Neutrophil (primary cell): ENCODE measurements around the gene PRRG1.
"Not testable (repeated sequence)": the region's sequence is repeated elsewhere in the genome, so short reads cannot be mapped to it uniquely, and the experiment has no call there.

Experiments
- H3K27ac ChIP-seq: fragments of 200-600 bp; sonication (generic); 2 replicates; pipeline ENCODE4 v1.5.1; 2016; ENCODE audit warnings: mild to moderate bottlenecking, moderate library complexity
- H3K27me3 ChIP-seq: fragments of 200-600 bp; sonication (generic); 2 replicates; pipeline ENCODE4 v1.6.0; 2016; ENCODE audit warnings: mild to moderate bottlenecking
- H3K36me3 ChIP-seq: fragments of 200-600 bp; sonication (generic); 2 replicates; pipeline ENCODE4 v1.5.1; 2017
- H3K4me1 ChIP-seq, 2 experiments: fragments of 200-600 bp in 1 of 2; sonication (generic) in 1 of 2; 1 replicate in 1 of 2; 2 replicates in 1 of 2; pipeline versions ENCODE4 v1.5.1 to v1.6.1; 2013 to 2016; ENCODE audit warnings: low read depth in 1 of 2, low read length in 1 of 2, mild to moderate bottlenecking in 1 of 2, moderate library complexity in 1 of 2; ENCODE audit not compliant: control insufficient read depth in 1 of 2, insufficient read depth in 1 of 2
- H3K4me3 ChIP-seq, 2 experiments: fragments of 200-600 bp in 1 of 2; sonication (generic) in 1 of 2; 1 replicate in 1 of 2; 2 replicates in 1 of 2; pipeline ENCODE4 v1.5.1; 2013 to 2016; ENCODE audit warnings: low read depth in 1 of 2, low read length in 1 of 2, mild to moderate bottlenecking in 1 of 2, moderate library complexity in 1 of 2
- H3K9me3 ChIP-seq: fragments of 200-600 bp; sonication (generic); 2 replicates; pipeline ENCODE4 v1.5.1; 2016
- CTCF ChIP-seq: fragments of 200-600 bp; sonication (generic); IDR thresholded peaks from 2 replicates; pipeline ENCODE4 v1.5.1; 2016; ENCODE audit warnings: antibody characterized with exemption

The PRRG1 gene

GRCh38 chrX:37468124-37468739, 119.1 kb downstream of the PRRG1 start:
- Histone ChIP-seq H3K9me3 (no peaks in the 10 kb centered on the region), H3K27ac (no peak overlapping the region), H3K4me3 (no peak overlapping the region), H3K36me3 (no peaks in the 10 kb centered on the region), H3K4me1 (no peaks in the 10 kb centered on the region), H3K27me3 (no peaks in the 10 kb centered on the region)
- TF ChIP-seq CTCF = no peak

- Histone ChIP-seq H3K4me1 (no peaks in the 10 kb centered on the region), H3K36me3 (no peaks in the 10 kb centered on the region), H3K27me3 (no peaks in the 10 kb centered on the region), H3K4me3 (no peak overlapping the region), H3K9me3 (no peaks in the 10 kb centered on the region), H3K27ac (no peak overlapping the region)
- no peak for TF ChIP-seq CTCF
Observed at GRCh38 chrX:37470711-37471110, 121.5 kb downstream of the PRRG1 start.

GRCh38 chrX:37472836-37473235, 123.7 kb downstream of the PRRG1 start:
- H3K9me3 ChIP-seq = no peaks in the 10 kb centered on the region
- TF ChIP-seq CTCF = no peak
- H3K4me3 ChIP-seq = no peak overlapping the region
- H3K27me3 ChIP-seq = no peaks in the 10 kb centered on the region
- no peaks in the 10 kb centered on the region for H3K36me3 ChIP-seq
- H3K27ac ChIP-seq = no peak overlapping the region
- no peaks in the 10 kb centered on the region for H3K4me1 ChIP-seq

GRCh38 chrX:37474478-37474877, 125.3 kb downstream of the PRRG1 start:
- Histone ChIP-seq H3K4me1 (no peaks in the 10 kb centered on the region), H3K9me3 (no peaks in the 10 kb centered on the region), H3K27me3 (no peaks in the 10 kb centered on the region), H3K36me3 (no peaks in the 10 kb centered on the region), H3K27ac (no peak overlapping the region), H3K4me3 (no peak overlapping the region)
- TF ChIP-seq CTCF = no peak

- H3K27ac ChIP-seq = no peak overlapping the region
- H3K4me3 ChIP-seq = no peak overlapping the region
- H3K9me3 ChIP-seq = no peaks in the 10 kb centered on the region
- H3K4me1 ChIP-seq = no peaks in the 10 kb centered on the region
- no peaks in the 10 kb centered on the region for H3K27me3 ChIP-seq
- TF ChIP-seq CTCF = no peak
- H3K36me3 ChIP-seq = no peaks in the 10 kb centered on the region
Observed at GRCh38 chrX:37476571-37477170, 127.5 kb downstream of the PRRG1 start.

GRCh38 chrX:37484335-37484734, 135.2 kb downstream of the PRRG1 start:
- not testable (repeated sequence) for H3K4me3 ChIP-seq, H3K9me3 ChIP-seq, H3K4me1 ChIP-seq, H3K27me3 ChIP-seq, H3K27ac ChIP-seq, H3K36me3 ChIP-seq
